Calu3 (cell line): ENCODE results near the gene RFX5. TPM values are rescaled to one million over a fixed set of nuclear protein-coding genes. Genes with fewer than 3 reads are reported as not detected.
"Not testable (repeated sequence)": the region's sequence is repeated elsewhere in the genome, so short reads cannot be mapped to it uniquely, and the experiment has no call there.

Source experiments
- Bru-seq: library from RNA; stranded (reverse); fragments of 400-500 nt; gene quantifications from one replicate; lab custom pipeline; 2021; lab: Mats Ljungman, UMichigan
- BruChase-seq, 2 experiments: library from RNA; stranded (reverse); fragments of 400-500 nt; gene quantifications; one replicate each; lab custom pipeline; 2021; lab: Mats Ljungman, UMichigan
- BruUV-seq: library from RNA; stranded (reverse); fragments of 400-500 nt; replicated peaks from 2 replicates; lab custom pipeline; 2021; lab: Mats Ljungman, UMichigan
- CTCF ChIA-PET: fragments of 300-600 bp; sonication (Branson Sonifier 250); formaldehyde crosslinking; loops from one replicate; lab custom pipeline; 2022; ENCODE audit warnings: antibody characterized with exemption; lab: Charles Lee
- DNase-seq: peaks from one replicate; pipeline ENCODE4 v3.0.0; 2022
- H3K27ac Mint-ChIP-seq: one replicate; pipeline ENCODE4 v1.8.0; 2022; ENCODE audit warnings: mixed read lengths; ENCODE audit not compliant: unreplicated experiment
- H3K27me3 Mint-ChIP-seq: one replicate; pipeline ENCODE4 v1.8.0; 2022; ENCODE audit warnings: mixed read lengths; ENCODE audit not compliant: unreplicated experiment
- H3K36me3 Mint-ChIP-seq: one replicate; pipeline ENCODE4 v1.8.0; 2022; ENCODE audit warnings: mild to moderate bottlenecking, moderate library complexity, mixed read lengths; ENCODE audit not compliant: insufficient read depth, unreplicated experiment
- H3K4me1 Mint-ChIP-seq: one replicate; pipeline ENCODE4 v1.8.0; 2022; ENCODE audit warnings: mild to moderate bottlenecking, low read depth, mixed read lengths; ENCODE audit not compliant: unreplicated experiment
- H3K4me3 Mint-ChIP-seq: one replicate; pipeline ENCODE4 v1.8.0; 2022; ENCODE audit warnings: mild to moderate bottlenecking, low read depth, moderate library complexity, mixed read lengths; ENCODE audit not compliant: unreplicated experiment
- H3K9me3 Mint-ChIP-seq: one replicate; pipeline ENCODE4 v1.8.0; 2022; ENCODE audit warnings: low read depth, mixed read lengths; ENCODE audit not compliant: unreplicated experiment
- CTCF ChIP-seq: fragments of 200-600 bp; IDR thresholded peaks from one replicate; pipeline ENCODE4 v1.8.0; 2022; ENCODE audit warnings: antibody characterized with exemption; ENCODE audit not compliant: unreplicated experiment
- intact Hi-C: fragments of 100-400 bp; cut with micrococcal nuclease; formaldehyde crosslinking; loops from one replicate; pipeline ENCODE4 v1.10.0; 2022; ENCODE audit not compliant: unreplicated experiment
- long read RNA-seq: library from polyadenylated mRNA; stranded (forward); transcript quantifications from one replicate; pipeline ENCODE4 v2.0.0, GENCODE V29; 2022
- total RNA-seq: library from RNA; stranded (reverse); gene quantifications from 2 replicates; pipeline ENCODE4 v1.2.3, GENCODE V29; 2022

Gene RFX5
- total RNA-seq (82.4 and 88.1 TPM in 2 replicates), Bru-seq, nascent RNA (percentile 82 among the genes with signal in this experiment), BruChase-seq, experiment 1, labeled RNA remaining after a 6-hour chase (percentile 94 among the genes with signal in this experiment), BruChase-seq, experiment 2, labeled RNA remaining after a 2-hour chase (percentile 93 among the genes with signal in this experiment)
- long read RNA-seq, transcript RFX5-215 (11 exons, 2,355 nt) = major isoform, 26 of 58 reads
- long read RNA-seq, transcript RFX5-201 (11 exons, 3,576 nt) = minor isoform, 9 of 58 reads
- long read RNA-seq, partial matches to known transcripts = 9 of 58 reads
- long read RNA-seq, other reads (novel, unspliced or antisense) = 14 of 58 reads

- TF ChIP-seq CTCF = no peak
- intact Hi-C loops = no loop called here
- CTCF ChIA-PET = interaction anchor here (0.7 kb wide), 1 partner anchor 655 kb away, joined by 5 read pairs; no protein-coding TSS in a partner anchor
- Mint-ChIP-seq H3K4me3 (peak within 1 kb of the TSS; percentile 95), H3K27me3 (no peaks in the 10 kb centered on the region), H3K9me3 (peaks cover 4% of the 10 kb centered on the region), H3K27ac (peak within 1 kb of the TSS; percentile 95), H3K36me3 (peaks cover 39% of the 10 kb centered on the region), H3K4me1 (peaks cover 24% of the 10 kb centered on the region)
- BruUV-seq = TSS peak; percentile 90
- DNase-seq = peak; percentile 97
These were observed at the start of gene RFX5 for GRCh38 chr1:151346769-151347522. RFX5 (minus strand) TSS chr1:151347252; CDS start chr1:151346320, 932 bp downstream.

- CTCF ChIA-PET = interaction anchor here (0.6 kb wide), 1 partner anchor 95 kb away, joined by 3 read pairs; no protein-coding TSS in a partner anchor
- intact Hi-C loops = loop anchor here (5.0 kb wide), 1 partner anchor 54 kb away; no protein-coding TSS in a partner anchor
These were observed 49.2 kb upstream of the RFX5 start for GRCh38 chr1:151396265-151396664.

GRCh38 chr1:151393583-151393982, 46.5 kb upstream of the RFX5 start:
- CTCF ChIA-PET = no interaction called here
- no peak overlapping the region for H3K4me3 Mint-ChIP-seq
- no peak overlapping the region for H3K27ac Mint-ChIP-seq
- TF ChIP-seq CTCF = no peak
- intact Hi-C loops = no loop called here
- H3K36me3 Mint-ChIP-seq = no peaks in the 10 kb centered on the region
- no TSS peak for BruUV-seq
- H3K27me3 Mint-ChIP-seq = no peaks in the 10 kb centered on the region
- H3K4me1 Mint-ChIP-seq = no peaks in the 10 kb centered on the region
- no peaks in the 10 kb centered on the region for H3K9me3 Mint-ChIP-seq
- no peak for DNase-seq

More at GRCh38 chr1:151396265-151396664, 49.2 kb upstream of the RFX5 start:
- DNase-seq, H3K27me3 Mint-ChIP-seq, H3K9me3 Mint-ChIP-seq, H3K27ac Mint-ChIP-seq, H3K4me3 Mint-ChIP-seq, BruUV-seq: not testable (repeated sequence)
- H3K36me3 Mint-ChIP-seq = peaks cover 26% of the 10 kb centered on the region
- H3K4me1 Mint-ChIP-seq = peaks cover 21% of the 10 kb centered on the region

- no TSS peak for BruUV-seq
- CTCF ChIA-PET = no interaction called here
- H3K4me1 Mint-ChIP-seq = no peaks in the 10 kb centered on the region
- H3K27me3 Mint-ChIP-seq = no peaks in the 10 kb centered on the region
- no peak overlapping the region for H3K27ac Mint-ChIP-seq
- H3K9me3 Mint-ChIP-seq = no peaks in the 10 kb centered on the region
- no peak for DNase-seq
- no peak for TF ChIP-seq CTCF
- H3K4me3 Mint-ChIP-seq = no peak overlapping the region
- intact Hi-C loops = no loop called here
- H3K36me3 Mint-ChIP-seq = no peaks in the 10 kb centered on the region
These were observed 44.1 kb upstream of the RFX5 start for GRCh38 chr1:151391079-151391563.

- intact Hi-C loops, DNase-seq, BruUV-seq, H3K27me3 Mint-ChIP-seq, CTCF ChIA-PET, H3K27ac Mint-ChIP-seq, H3K4me1 Mint-ChIP-seq, H3K9me3 Mint-ChIP-seq, H3K36me3 Mint-ChIP-seq, H3K4me3 Mint-ChIP-seq: not testable (repeated sequence)
These were observed 43.4 kb upstream of the RFX5 start for GRCh38 chr1:151390221-151391078.
